Osteoblast (primary cell): ENCODE results near the gene BBX. TPM values are rescaled to one million over a fixed set of nuclear protein-coding genes. Genes with fewer than 3 reads are reported as not detected.

Experiments
- DNase-seq: peaks from one replicate; pipeline ENCODE4 v3.0.0; 2011; ENCODE audit warnings: low spot score, mixed read lengths; ENCODE audit not compliant: insufficient read length; ENCODE audit errors: missing footprints
- H2AFZ ChIP-seq: 2 replicates; pipeline ENCODE4 v1.6.0; 2011; ENCODE audit warnings: mild to moderate bottlenecking, low read length
- H3K27ac ChIP-seq: 2 replicates; pipeline ENCODE4 v1.5.1; 2011; ENCODE audit warnings: mild to moderate bottlenecking, low read depth, low read length, moderate library complexity
- H3K27me3 ChIP-seq: 2 replicates; pipeline ENCODE4 v1.6.0; 2012; ENCODE audit warnings: mild to moderate bottlenecking, control low read depth, inconsistent platforms, low read length, moderate library complexity; ENCODE audit not compliant: insufficient read depth
- H3K36me3 ChIP-seq: 2 replicates; pipeline ENCODE4 v1.5.1; 2011; ENCODE audit warnings: mild to moderate bottlenecking, low read length, control low read depth, moderate library complexity; ENCODE audit not compliant: insufficient read depth
- H3K4me1 ChIP-seq: 2 replicates; pipeline ENCODE4 v1.5.1; 2011; ENCODE audit warnings: mild to moderate bottlenecking, low read length, control low read depth, moderate library complexity; ENCODE audit not compliant: insufficient read depth
- H3K4me2 ChIP-seq: 2 replicates; pipeline ENCODE4 v1.6.0; 2011; ENCODE audit warnings: mild to moderate bottlenecking, low read length; ENCODE audit not compliant: insufficient read depth
- H3K4me3 ChIP-seq: fragments of 200-600 bp; sonication (generic); 3 replicates; pipeline ENCODE4 v1.5.1; 2012; ENCODE audit warnings: mild to moderate bottlenecking, low read length, inconsistent platforms; ENCODE audit not compliant: insufficient read depth
- H3K79me2 ChIP-seq: 2 replicates; pipeline ENCODE4 v1.6.0; 2012; ENCODE audit warnings: mild to moderate bottlenecking, low read length, control low read depth, inconsistent platforms; ENCODE audit not compliant: insufficient read depth
- H3K9me3 ChIP-seq: 2 replicates; pipeline ENCODE4 v1.5.1; 2011; ENCODE audit warnings: low read depth, low read length, control low read depth
- H4K20me1 ChIP-seq: 2 replicates; pipeline ENCODE4 v1.6.0; 2012; ENCODE audit warnings: mild to moderate bottlenecking, low read length, control low read depth; ENCODE audit not compliant: insufficient read depth
- CTCF ChIP-seq: IDR thresholded peaks from 2 replicates; pipeline ENCODE4 v1.5.1; 2011; ENCODE audit warnings: mild to moderate bottlenecking, low read depth, low read length, moderate library complexity; ENCODE audit errors: extremely low read depth
- total RNA-seq: library from RNA; depleted of rRNA; stranded (reverse); fragments of >200 nt; gene quantifications from 2 replicates; pipeline ENCODE4 v1.2.3, GENCODE V29; 2012

Gene BBX
- total RNA-seq, 1 donor = 66.6 TPM

DNA sequence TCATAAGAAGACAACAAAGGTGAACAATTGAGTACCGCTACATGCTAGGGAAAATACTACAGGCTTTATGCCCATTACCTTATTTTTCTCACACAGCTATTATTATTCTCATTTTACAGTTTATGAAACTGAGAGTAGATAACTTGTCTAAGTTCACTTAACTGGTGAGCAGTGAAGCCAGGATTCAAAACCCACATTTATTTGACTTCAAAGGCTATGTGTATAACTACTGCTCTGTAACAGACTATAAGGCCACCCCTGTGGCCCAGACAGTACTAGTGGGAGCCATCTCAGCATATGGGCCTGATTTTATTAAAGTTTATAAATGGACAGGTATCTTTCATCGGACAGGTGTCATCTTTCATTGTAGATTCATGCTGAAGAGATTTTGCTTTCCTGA is 14.4 kb upstream of the BBX start:
- no peaks in the 10 kb centered on the region for H3K4me1 ChIP-seq
- peaks cover 10% of the 10 kb centered on the region for H3K27me3 ChIP-seq
- H3K4me3 ChIP-seq = no peak overlapping the region
- no peak overlapping the region for H3K27ac ChIP-seq
- H3K4me2 ChIP-seq = no peak overlapping the region
- no peak overlapping the region for H2AFZ ChIP-seq
- no peaks in the 10 kb centered on the region for H4K20me1 ChIP-seq
- no peaks in the 10 kb centered on the region for H3K79me2 ChIP-seq
- H3K9me3 ChIP-seq = no peaks in the 10 kb centered on the region
- DNase-seq = no peak
- TF ChIP-seq CTCF = no peak
- no peaks in the 10 kb centered on the region for H3K36me3 ChIP-seq

DNA sequence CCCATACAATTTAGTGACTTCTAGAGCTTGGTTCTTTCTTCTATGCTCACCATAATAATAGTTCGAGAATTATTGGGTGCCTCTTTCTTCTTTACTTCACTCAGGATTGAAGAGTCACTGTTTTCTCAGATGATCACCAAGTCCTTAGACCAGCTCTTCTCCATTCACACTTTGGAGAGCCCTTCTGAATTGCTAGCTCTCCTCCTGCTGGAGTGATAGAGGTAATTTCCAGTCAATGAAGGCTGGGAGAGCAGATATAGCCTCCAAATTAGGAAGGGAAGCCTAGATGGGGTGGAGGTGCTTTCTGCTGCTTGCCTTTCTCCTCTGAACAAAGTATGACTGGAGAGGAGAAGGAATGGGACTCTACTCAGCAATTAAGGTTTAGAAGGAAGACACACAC is 10.7 kb upstream of the BBX start:
- Histone ChIP-seq H3K27me3 (peaks cover 15% of the 10 kb centered on the region), H3K9me3 (no peaks in the 10 kb centered on the region), H3K4me2 (no peak overlapping the region), H3K4me1 (no peaks in the 10 kb centered on the region), H3K4me3 (no peak overlapping the region), H3K79me2 (no peaks in the 10 kb centered on the region), H3K36me3 (no peaks in the 10 kb centered on the region), H2AFZ (no peak overlapping the region), H4K20me1 (no peaks in the 10 kb centered on the region), H3K27ac (no peak overlapping the region)
- peak; percentile 14 for TF ChIP-seq CTCF
- no peak for DNase-seq

DNA sequence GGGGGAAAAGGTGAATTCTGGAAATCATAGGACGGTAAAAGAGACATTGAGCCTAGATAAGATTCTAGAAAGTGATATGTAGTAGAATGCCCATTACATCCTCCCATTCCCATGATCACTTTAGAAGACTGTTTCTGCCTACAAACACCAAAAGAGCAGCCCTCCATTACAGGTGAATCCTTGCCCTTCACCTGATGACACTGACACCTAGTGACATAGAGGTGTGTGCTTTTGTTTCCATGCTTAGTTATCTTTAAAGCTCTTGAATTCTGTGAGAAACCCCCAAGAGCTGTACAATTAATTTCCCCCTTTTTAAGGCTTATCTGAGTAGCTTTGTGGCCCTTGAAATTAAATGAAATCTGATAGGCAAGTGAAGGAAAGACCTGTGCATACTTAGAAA is 8.3 kb upstream of the BBX start:
- no peaks in the 10 kb centered on the region for H4K20me1 ChIP-seq
- no peaks in the 10 kb centered on the region for H3K9me3 ChIP-seq
- no peak overlapping the region for H3K4me2 ChIP-seq
- peaks cover 13% of the 10 kb centered on the region for H3K27me3 ChIP-seq
- H2AFZ ChIP-seq = no peak overlapping the region
- H3K79me2 ChIP-seq = no peaks in the 10 kb centered on the region
- no peak for DNase-seq
- TF ChIP-seq CTCF = no peak
- H3K4me1 ChIP-seq = no peaks in the 10 kb centered on the region
- H3K36me3 ChIP-seq = no peaks in the 10 kb centered on the region
- no peak overlapping the region for H3K4me3 ChIP-seq
- no peak overlapping the region for H3K27ac ChIP-seq

GRCh38 chr3:107516475-107516874 is 6.3 kb upstream of the BBX start:
- DNase-seq = no peak
- TF ChIP-seq CTCF = no peak
- Histone ChIP-seq H3K4me1 (no peaks in the 10 kb centered on the region), H4K20me1 (no peaks in the 10 kb centered on the region), H3K27me3 (peaks cover 6% of the 10 kb centered on the region), H3K4me2 (no peak overlapping the region), H3K27ac (no peak overlapping the region), H3K79me2 (no peaks in the 10 kb centered on the region), H3K9me3 (no peaks in the 10 kb centered on the region), H3K4me3 (no peak overlapping the region), H2AFZ (no peak overlapping the region), H3K36me3 (no peaks in the 10 kb centered on the region)
